Ovary (tissue), 9 donors: ENCODE results near the gene FARS2. TPM values are rescaled to one million over a fixed set of nuclear protein-coding genes. Genes with fewer than 3 reads are reported as not detected.

Source experiments
- DNase-seq, 5 donors: peaks; one replicate each; pipeline ENCODE4 v3.0.0-alpha.2; 2019 to 2020
- H3K27ac ChIP-seq, 2 donors: fragments of 200-600 bp; one replicate each; pipeline versions ENCODE4 v1.5.1 to v1.8.0; 2019 to 2022
- H3K27me3 ChIP-seq: fragments of 200-600 bp; one replicate; pipeline ENCODE4 v1.8.0; 2022
- H3K36me3 ChIP-seq: fragments of 200-600 bp; sonication (generic); one replicate; pipeline ENCODE4 v1.5.1; 2019
- H3K4me1 ChIP-seq: one replicate; pipeline ENCODE4 v1.8.1; 2013; ENCODE audit warnings: mild to moderate bottlenecking, moderate library complexity; ENCODE audit not compliant: insufficient read depth
- H3K4me3 ChIP-seq: fragments of 200-600 bp; sonication (generic); one replicate; pipeline ENCODE4 v1.5.1; 2017
- H3K9me3 ChIP-seq, 2 donors: fragments of 200-600 bp in 1 of 2; sonication (generic) in 1 of 2; one replicate each; pipeline versions ENCODE4 v1.5.1 to v1.8.1; 2013 to 2019; ENCODE audit warnings: mild to moderate bottlenecking in 1 of 2, moderate library complexity in 1 of 2
- CTCF ChIP-seq, 3 donors: fragments of 450-650 bp in 2 of 3; fragments of 200-600 bp in 1 of 3; IDR thresholded peaks; one replicate each; pipeline versions ENCODE4 v1.5.1 to v1.8.0; 2016 to 2022; ENCODE audit warnings: antibody characterized with exemption in 3 of 3, mild to moderate bottlenecking in 1 of 3
- EP300 ChIP-seq: sonication (generic); formaldehyde crosslinking; IDR thresholded peaks from one replicate; pipeline ENCODE4 v1.6.1; 2017; ENCODE audit warnings: antibody characterized with exemption
- POLR2A ChIP-seq: fragments of 450-650 bp; IDR thresholded peaks from one replicate; pipeline ENCODE4 v1.6.1; 2017; ENCODE audit warnings: antibody characterized with exemption, mild to moderate bottlenecking, moderate library complexity
- WGBS, 3 donors: extraction: QIAGEN DNeasy Blood & Tissue Kit in 1 of 3; methylation state at CpG; one replicate each; pipeline versions ENCODE4 v1.1.5 to v1.1.7; 2013 to 2017; 5-methylcytosine and 5-hydroxymethylcytosine counted together
- intact Hi-C, 4 donors: fragments of 100-400 bp; cut with DNase I; formaldehyde crosslinking; loops; one replicate each; pipeline versions ENCODE4 v1.11.0 to v1.15.1; 2022 to 2023
- polyA plus RNA-seq, 2 donors: library from polyadenylated mRNA; stranded (reverse); fragments of 200-250 nt in 1 of 2; fragments of 350-450 nt in 1 of 2; fragmentation: Illumina TruSeq in 1 of 2; extraction: RNeasy Lipid Tissue Mini Kit (QIAGEN cat#74804) in 1 of 2; gene quantifications; one replicate each; pipeline ENCODE4 v1.2.3, GENCODE V29; 2013 to 2014
- total RNA-seq, 7 donors: library from RNA; depleted of rRNA in 2 of 7; stranded (reverse); fragments of >200 nt in 2 of 7; fragmentation: NEBNext Ultra II Directional in 3 of 7; extraction: Animal tissue kit (Norgen Biotek cat#: 25700) in 3 of 7; gene quantifications; one replicate each; pipeline versions ENCODE4 v1.1.0 to v1.2.4, GENCODE V29; 2016 to 2023
- donor health status: DM: no; HTN: no; CAD: no; lungs with moderate emphysema.
- donor health status: DM: no; HTN: no; CAD: no.
- donor health status: Bipolar disorder and iron deficiency.
- donor health status: DM: yes; HTN: yes; CAD: no.
- donor health status: DM: no; HTN: no; CAD: no.
- donor health status: DM: yes; HTN: yes; CAD: no.

FARS2 gene
- total and polyA plus RNA-seq, 9 donors: 9.2 to 17.5 (median 11.0) TPM

DNA sequence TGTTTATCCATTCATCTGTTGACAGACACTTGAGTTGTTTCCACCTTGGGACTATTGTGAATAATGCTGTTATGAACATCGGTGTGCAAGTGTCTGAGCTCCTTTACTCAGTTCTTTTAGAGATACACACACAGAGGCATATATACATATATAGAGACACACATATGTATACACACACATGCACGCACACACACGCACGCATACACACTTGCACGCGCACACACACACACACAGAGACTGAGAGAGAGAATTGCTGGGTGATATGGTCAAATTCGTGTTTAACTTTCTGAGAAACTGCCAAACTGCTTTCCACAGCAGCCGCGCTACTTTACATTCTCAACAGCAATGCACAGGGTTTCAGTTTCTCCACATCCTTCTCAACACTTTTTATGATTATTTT lies 273.3 kb downstream of the FARS2 start:
- no peak overlapping the region for H3K4me3 ChIP-seq
- no peaks in the 10 kb centered on the region for H3K36me3 ChIP-seq
- no peaks in the 10 kb centered on the region for H3K27me3 ChIP-seq
- H3K27ac ChIP-seq: no peak overlapping the region
- intact Hi-C loops: no loop called here
- no peaks in the 10 kb centered on the region for H3K9me3 ChIP-seq
- TF ChIP-seq CTCF (IDR thresholded peaks at IDR 0.05): no peak
- no peak for TF ChIP-seq EP300
- TF ChIP-seq POLR2A: no peak
- DNase-seq: no peak
- no peaks in the 10 kb centered on the region for H3K4me1 ChIP-seq
- 86 to 97% (median 87%) methylated on average over 9 of the region's 9 CpGs for WGBS, 3 donors

GRCh38 chr6:5536644-5537043 lies 275.3 kb downstream of the FARS2 start:
- TF ChIP-seq POLR2A: no peak
- TF ChIP-seq EP300: no peak
- no peak for TF ChIP-seq CTCF (IDR thresholded peaks at IDR 0.05)
- Histone ChIP-seq H3K4me3 (no peak overlapping the region), H3K9me3 (no peaks in the 10 kb centered on the region), H3K27ac (no peak overlapping the region), H3K36me3 (no peaks in the 10 kb centered on the region), H3K27me3 (no peaks in the 10 kb centered on the region), H3K4me1 (no peaks in the 10 kb centered on the region)
- intact Hi-C loops: no loop called here
- WGBS, 3 donors: 84 to 93% (median 92%) methylated on average over 1 of the region's 1 CpG
- no peak for DNase-seq

- Histone ChIP-seq H3K27me3 (no peaks in the 10 kb centered on the region), H3K36me3 (no peaks in the 10 kb centered on the region), H3K4me3 (no peak overlapping the region), H3K27ac (no peak overlapping the region), H3K9me3 (no peaks in the 10 kb centered on the region), H3K4me1 (no peaks in the 10 kb centered on the region)
- DNase-seq: no peak
- 96 to 97% (median 97%) methylated on average over 8 of the region's 8 CpGs for WGBS, 3 donors
- intact Hi-C loops: no loop called here
- TF ChIP-seq CTCF (IDR thresholded peaks at IDR 0.05) (no peak), POLR2A (no peak), EP300 (no peak)
Measured at GRCh38 chr6:5537132-5537531, 275.8 kb downstream of the FARS2 start.

- 15 to 32% (median 22%) methylated on average over 1 of the region's 1 CpG for WGBS, 3 donors
- no peaks in the 10 kb centered on the region for H3K4me1 ChIP-seq
- no peak overlapping the region for H3K4me3 ChIP-seq
- TF ChIP-seq CTCF (IDR thresholded peaks at IDR 0.05): no peak
- TF ChIP-seq POLR2A: no peak
- TF ChIP-seq EP300: no peak
- intact Hi-C loops: no loop called here
- no peaks in the 10 kb centered on the region for H3K27me3 ChIP-seq
- no peak overlapping the region for H3K27ac ChIP-seq
- no peaks in the 10 kb centered on the region for H3K9me3 ChIP-seq
- DNase-seq: no peak
- H3K36me3 ChIP-seq: no peaks in the 10 kb centered on the region
Measured at GRCh38 chr6:5537967-5538366, 276.7 kb downstream of the FARS2 start.

DNA sequence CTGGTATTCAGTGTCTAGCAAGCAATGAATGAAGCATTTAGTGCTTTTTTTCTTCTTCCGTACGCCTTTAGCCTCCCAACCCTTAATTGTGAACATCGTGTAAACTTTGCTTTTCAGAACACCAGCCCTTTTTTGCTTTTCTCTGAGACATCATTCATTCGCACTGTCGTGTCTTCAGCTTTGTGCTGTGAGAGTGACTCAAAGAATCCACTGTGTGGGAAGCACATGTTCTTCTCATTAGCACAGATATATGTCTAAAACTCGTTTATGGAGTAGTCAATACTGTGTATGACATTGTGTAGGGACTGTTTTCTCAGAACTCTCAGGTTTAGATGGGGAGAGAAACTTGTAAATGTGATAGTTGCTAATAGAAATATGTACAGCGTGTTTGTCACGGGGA lies 279.1 kb downstream of the FARS2 start:
- TF ChIP-seq POLR2A (no peak), EP300 (no peak), CTCF (IDR thresholded peaks at IDR 0.05) (no peak)
- intact Hi-C loops: no loop called here
- no peak for DNase-seq
- H3K4me3 ChIP-seq: no peak overlapping the region
- WGBS, 3 donors: 85 to 89% (median 89%) methylated on average over 8 of the region's 8 CpGs
- no peaks in the 10 kb centered on the region for H3K4me1 ChIP-seq
- no peaks in the 10 kb centered on the region for H3K27me3 ChIP-seq
- H3K27ac ChIP-seq: no peak overlapping the region
- H3K36me3 ChIP-seq: no peaks in the 10 kb centered on the region
- no peaks in the 10 kb centered on the region for H3K9me3 ChIP-seq
